ENCODE results near the gene GPRC5D.

Gene GPRC5D

DNA sequence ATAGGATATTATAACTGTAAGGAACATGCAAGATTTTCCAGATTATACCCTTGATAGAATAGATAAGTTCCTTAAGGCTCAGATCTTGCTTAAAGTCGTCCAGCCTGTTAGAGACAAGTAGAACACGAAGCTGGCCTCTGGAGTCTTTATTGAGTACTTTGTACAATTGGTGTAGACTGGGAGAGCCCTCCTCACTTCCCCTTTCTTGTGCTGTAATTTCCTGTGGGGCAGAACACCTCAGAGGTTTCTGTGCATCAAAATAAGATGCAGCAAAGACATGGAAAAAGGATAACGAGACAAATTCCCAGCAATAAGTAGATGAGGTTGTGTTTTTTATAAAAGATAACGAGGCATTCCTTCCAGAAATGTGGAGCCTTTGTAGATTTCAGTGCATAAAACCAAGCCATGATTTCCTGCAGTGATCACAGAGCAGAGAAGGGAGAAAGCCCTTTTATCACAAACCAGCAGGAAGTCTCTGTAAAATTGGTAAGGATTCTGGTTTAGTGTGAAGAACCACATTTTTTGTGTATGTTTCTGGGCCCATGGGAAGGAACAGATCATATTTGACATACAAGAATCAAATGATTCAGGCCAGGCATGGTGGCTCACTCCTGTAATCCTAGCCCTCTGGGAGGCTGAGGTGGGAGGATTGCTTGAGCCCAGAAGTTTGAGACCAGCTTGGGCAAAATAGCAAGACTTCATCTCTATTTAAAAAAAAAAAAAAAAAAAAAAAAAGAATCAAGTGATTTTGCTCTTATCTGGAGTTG is 42.6 kb downstream of the GPRC5D start:
- DNase-seq (ENCODE audit: low read depth in 4 of 4, low spot score in 1 of 4) = no peak

DNA sequence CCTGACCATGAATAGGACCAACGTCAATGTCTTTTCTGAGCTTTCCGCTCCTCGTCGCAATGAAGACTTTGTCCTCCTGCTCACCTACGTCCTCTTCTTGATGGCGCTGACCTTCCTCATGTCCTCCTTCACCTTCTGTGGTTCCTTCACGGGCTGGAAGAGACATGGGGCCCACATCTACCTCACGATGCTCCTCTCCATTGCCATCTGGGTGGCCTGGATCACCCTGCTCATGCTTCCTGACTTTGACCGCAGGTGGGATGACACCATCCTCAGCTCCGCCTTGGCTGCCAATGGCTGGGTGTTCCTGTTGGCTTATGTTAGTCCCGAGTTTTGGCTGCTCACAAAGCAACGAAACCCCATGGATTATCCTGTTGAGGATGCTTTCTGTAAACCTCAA is 43.3 kb downstream of the GPRC5D start:
- no peak for DNase-seq (ENCODE audit: low read depth in 4 of 4, low spot score in 1 of 4)

DNA sequence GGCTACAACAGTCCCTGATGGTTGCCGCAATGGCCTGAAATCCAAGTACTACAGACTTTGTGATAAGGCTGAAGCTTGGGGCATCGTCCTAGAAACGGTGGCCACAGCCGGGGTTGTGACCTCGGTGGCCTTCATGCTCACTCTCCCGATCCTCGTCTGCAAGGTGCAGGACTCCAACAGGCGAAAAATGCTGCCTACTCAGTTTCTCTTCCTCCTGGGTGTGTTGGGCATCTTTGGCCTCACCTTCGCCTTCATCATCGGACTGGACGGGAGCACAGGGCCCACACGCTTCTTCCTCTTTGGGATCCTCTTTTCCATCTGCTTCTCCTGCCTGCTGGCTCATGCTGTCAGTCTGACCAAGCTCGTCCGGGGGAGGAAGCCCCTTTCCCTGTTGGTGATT is 43.7 kb downstream of the GPRC5D start:
- no peak for DNase-seq (ENCODE audit: low read depth in 4 of 4, low spot score in 1 of 4)

DNA sequence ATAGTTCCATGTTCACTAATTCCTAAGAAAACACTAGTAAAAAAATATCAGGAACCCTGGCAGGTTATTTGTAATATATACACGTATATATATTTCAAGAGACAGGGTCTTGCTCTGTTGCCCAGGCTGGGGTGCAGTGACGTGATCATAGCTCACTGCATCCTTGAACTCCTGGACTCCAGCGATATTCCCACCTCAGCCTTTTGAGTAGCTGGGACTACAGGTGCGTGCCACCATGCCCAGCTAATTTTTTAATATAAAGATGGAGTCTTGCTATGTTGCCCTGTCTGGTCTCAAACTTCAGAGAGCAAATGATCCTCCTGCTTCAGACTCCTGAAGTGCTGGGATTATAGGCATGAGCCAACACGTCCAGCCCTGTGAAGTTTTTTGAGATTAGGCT is 44.4 kb downstream of the GPRC5D start:
- DNase-seq (ENCODE audit: low read depth in 4 of 4, low spot score in 1 of 4) = no peak

DNA sequence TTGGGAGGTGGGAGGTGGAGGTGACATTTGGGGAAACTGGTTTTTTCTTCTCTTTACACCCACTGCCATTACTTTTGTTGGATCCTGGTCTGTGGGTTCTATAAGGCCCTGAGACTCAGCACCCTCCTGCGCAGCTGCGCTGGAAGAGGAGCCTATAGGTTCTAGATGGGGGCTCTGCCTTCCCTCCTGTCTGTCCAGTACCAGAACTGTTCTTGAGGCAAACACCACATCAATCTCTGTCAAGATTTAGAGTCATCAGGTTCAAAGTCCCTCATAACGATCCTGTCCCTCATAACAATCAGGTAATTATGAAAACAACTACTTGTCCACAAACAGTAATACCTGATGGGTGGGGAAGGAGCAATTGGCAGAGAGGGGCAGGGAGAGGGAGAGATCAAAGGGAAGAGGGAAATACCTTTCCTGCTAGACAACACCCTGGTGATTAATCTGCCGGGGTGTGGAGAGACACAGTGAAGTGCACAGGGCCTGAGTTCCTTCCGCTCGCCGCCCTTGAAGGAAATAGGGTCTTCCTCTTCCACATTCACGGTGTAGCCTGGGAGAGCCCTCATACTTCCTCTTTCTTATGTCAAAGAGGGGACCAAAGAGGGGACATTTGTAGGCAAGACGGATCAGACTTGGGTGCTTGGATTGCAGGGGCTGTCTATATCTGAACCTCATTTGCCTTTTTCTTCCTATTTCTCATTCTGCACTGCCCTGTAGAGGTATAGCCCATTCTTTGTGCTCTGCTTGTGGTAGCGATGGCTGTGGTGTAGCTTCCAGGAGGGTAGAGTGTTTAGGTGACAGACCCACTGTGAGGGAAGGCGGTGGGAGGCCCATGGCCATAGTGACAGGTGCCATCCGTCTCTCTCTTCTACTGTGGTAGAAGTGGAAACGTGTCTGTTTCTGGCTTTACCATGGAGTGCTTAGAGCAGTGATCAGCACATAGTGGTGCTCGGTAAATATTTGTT is 48.0 kb downstream of the GPRC5D start:
- no peak for DNase-seq (ENCODE audit: low read depth in 4 of 4, low spot score in 1 of 4)

DNA sequence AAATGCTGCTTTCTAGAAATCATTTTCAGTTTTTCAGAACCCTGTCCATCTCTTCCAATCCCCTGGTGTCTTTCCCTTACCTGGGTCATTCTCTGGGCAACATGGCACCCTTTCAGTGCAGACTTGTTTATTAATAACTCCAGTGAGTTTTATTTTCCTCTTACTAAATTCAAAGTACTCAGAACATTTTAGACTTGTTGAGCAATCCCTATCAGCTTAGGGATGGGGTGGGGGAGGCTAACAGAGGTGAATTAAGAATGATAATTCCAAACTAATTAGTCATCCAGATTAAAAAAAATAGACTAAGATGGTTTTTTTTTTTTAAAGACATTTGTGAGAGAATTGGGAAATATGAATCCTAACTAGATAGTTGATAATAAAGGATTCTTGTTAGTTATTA is 49.9 kb downstream of the GPRC5D start:
- DNase-seq (ENCODE audit: low read depth in 4 of 4, low spot score in 1 of 4) = no peak

DNA sequence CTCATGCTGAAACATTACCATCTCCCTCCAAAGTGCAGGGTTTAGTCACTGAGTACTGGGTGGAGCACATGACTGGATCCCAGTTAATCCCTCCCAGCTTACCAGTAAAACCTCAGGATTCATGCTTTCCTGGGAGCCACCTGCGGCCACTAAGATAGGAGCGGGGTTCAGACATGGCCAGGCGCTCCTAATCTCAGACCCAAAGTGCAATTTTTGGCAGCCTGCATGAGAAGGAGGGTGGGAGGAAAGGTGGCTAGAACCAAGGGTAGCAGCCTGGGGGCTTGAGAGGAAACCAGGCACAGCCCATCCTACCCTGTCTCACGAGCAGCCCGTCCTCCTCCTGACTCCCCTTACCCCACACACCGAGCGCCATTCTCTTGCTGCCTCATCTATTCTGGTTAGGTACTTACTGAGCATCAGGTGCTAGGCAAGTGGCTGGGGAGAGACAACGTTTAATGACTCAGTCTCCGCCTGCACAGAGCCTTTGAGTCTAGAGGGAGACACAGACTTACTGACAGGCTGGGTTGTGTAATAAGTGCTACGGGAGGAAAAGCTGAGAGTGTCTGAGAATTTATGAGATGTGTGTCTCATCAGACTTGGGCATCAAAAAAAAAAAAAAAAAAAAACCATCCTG is 50.7 kb downstream of the GPRC5D start:
- DNase-seq (ENCODE audit: low read depth in 4 of 4, low spot score in 1 of 4) = no peak

DNA sequence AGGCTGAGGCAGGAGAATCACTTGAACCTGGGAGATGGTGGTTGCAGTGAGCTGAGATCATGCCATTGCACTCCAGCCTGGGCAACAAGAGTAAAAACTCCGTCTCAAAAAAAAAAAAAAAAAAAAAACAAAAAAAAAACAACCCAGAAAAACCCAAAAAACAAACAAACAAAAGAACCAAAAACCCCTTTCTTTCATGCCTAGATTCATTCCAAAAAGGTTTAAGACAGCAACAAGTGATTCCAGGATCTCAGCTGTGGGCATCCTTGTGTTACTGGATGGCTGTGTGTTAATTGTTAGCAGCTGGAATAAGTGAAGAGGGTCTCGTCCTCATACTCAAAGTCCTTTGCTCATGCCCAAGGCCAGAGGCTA is 51.2 kb downstream of the GPRC5D start:
- no peak for DNase-seq (ENCODE audit: low read depth in 4 of 4, low spot score in 1 of 4)

DNA sequence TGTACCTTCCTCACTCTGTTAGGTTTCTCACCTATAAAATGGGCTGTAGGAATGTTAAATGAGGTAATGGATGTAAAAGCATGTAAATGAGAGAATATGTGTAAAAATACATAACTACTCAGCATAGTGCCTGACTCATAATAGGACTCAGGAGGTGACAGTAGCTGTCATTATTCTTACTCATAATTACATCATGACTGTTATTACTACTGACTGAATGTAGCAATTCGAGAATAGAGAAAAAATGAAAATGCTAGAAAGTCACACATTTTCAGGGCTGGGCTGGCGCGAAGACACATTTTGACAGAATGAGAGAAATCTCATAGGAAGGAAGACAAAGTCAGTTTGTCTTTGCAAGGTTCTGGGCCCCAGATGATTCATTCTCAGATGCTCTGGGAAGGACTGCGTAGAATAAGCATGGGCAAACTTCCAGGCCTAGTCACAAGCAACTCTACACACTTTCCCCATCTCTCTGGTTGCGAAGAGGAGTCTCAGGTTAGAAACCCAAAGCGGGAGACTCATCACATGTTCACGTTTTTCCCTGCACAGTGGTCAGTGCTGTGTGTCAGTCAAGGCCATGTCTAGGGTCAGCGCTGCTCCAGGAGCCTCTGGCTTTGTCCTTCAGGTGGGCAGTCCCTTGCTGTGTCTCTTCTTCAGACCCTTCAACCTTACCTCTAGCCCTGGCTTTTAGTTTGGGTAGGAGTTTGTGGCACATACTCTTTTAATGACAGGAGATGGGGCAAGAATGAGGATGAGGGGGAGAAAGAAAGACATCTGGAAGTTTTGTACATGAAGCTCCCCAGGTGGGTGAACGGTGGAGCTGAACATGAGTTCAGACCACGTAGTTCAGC is 52.2 kb downstream of the GPRC5D start:
- peak; percentile 7 to 53 (median 30) for DNase-seq (ENCODE audit: low read depth in 4 of 4, low spot score in 1 of 4)

DNA sequence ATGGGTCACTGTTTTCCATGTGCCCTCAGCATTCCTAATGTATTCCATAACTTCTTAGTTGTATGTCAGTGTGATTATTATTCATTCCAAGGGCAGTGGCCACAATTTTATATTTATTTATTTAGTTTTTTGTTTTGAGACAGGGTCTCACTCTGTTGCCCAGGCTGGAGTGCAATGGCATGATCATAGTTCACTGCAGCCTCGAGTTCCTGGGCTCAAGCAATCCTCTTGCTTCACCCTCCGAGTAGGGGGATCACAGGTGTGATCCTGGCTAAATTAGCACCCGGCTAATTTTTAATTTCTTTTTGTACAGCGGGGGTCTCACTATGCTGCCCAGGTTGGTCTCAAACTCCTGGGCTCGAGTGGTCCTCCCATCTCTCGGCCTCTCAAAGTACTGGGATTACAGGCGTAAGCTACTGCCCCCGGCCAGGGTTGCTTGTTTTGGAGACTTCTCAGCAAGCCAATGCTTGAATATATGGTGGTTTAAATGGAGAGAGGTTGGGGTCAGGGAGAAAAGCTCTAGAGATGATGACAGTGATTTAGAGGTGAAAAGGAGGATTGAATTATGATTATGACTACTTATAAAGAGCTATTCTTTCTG is 53.0 kb downstream of the GPRC5D start:
- no peak for DNase-seq (ENCODE audit: low read depth in 4 of 4, low spot score in 1 of 4)

DNA sequence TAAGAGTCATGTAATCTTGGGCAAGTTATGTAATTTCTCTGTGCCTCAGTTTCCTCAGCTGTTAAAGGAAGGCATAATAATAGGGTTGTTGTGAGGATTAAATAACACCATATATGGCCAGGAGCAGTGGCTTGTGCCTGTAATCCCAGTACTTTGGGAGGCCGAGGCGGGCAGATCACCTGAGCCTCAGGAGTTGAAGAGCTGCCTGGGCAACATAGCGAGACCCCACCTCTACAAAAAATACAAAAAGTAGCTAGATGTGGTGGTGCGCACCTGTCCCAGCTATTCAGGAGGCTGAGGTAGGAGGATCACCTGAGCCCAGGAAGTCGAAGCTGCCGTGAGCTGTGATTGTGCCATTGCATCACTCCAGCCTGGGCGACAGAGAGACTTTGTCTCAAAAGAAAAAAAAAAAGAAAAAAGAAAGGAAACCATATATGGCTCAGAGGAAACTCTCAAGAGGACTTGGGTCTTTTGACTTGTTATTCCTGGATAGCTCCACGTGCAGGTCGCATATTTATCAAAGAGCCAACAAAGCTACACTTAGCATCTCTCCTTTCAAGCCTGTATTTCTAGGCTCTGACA is 53.7 kb downstream of the GPRC5D start:
- DNase-seq (ENCODE audit: low read depth in 4 of 4, low spot score in 1 of 4) = no peak

DNA sequence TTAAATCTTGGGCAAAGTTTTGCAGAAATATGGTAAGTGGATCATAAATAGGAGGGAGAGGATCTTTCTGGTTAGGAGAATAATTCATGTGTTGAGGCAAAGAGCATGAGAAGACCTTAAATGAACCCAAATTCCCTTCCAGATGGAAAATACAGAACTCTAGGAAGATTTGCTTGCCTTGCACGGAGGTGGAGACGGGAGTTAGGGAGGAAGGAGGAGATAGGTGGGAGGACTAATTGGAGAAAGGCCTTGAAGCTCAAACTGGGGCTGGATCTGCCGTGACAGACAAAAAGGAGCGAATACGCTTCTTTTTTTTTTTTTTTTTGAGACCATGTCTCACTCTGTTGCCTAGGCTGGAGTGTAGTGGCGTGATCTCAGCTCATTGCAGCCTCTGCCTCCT is 54.7 kb downstream of the GPRC5D start:
- DNase-seq (ENCODE audit: low read depth in 4 of 4, low spot score in 1 of 4) = no peak

DNA sequence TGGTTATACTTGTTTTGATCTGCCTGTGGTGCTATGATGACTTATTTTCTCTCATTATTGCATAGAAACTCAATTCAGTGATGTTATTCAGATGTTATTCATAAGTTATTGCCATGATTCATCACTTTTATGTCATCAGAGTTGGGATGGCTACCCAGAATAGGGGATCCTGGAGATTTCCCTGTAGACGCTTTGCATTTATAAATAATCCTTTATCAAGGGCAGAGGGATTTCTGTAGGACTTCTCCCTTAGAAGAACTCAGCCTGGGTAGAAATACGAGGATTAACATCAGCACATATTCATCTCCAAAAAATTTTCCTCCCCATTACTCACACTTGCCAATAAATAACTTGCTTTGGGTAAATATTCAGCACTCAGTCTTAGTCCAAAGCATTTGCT is 55.7 kb downstream of the GPRC5D start:
- no peak for DNase-seq (ENCODE audit: low read depth in 4 of 4, low spot score in 1 of 4)

DNA sequence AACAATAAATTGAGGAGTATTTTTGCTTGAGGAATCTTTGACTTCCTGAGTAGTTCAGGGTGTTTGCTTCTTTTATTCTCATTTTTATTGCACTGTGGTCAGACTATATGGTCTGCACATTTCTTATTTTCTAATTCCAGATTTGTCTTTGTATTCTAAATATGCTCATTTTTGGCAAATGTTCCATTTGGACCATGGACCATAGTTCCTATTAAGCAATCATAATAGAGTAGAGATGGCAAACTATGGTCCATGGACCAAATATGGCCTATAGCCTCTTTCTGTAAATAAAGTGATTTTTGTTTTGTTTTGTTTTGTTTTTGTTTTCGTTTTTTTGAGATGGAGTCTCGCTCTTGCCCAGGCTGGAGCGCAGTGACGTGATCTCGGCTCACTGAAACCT is 58.5 kb downstream of the GPRC5D start:
- no peak for DNase-seq (ENCODE audit: low read depth in 4 of 4, low spot score in 1 of 4)

DNA sequence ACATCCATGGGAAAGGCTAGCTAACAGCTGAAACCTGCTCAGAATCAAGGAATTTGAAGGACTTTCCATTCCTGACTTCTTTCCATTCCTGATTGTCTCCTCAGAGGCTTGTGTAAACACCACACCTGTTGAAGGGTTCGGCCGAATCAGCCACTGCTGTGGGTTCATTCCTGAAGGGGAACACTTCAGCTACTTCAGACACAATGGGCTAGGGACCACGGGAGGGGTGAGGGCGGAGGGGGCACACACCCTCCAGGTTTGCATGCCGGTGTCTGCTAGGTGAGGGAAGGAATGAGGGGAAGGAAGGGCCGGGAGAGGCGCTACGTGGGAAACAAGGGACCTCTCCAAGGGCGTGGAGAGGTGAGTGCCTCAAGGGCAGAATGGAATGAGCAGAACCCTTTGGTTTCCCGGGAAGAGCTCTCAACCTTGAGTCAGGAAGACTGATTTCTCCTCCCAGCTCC is 59.3 kb downstream of the GPRC5D start:
- no peak for DNase-seq (ENCODE audit: low read depth in 4 of 4, low spot score in 1 of 4)

DNA sequence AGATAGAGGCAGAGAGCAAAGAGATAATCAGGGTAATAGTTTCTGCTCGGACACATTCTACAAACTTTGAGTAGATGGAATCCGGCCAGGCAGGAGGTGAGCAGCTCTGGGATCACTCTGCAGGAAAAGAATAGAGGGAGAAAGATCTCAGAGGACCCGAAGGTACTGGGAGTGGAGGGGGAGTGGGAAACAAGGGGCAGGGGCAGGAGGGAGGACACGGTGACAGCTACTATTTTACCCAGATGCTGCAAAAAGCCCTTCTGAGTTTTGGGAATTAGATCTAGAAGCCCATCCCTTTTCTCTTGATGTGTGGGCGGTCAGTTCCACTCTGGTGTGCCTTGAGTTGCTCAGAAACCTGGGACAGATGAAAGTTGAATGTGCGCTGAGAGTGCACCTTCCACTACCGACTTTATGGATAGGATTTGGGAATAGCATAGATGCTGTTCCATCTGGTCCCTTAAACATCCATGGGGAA is 60.1 kb downstream of the GPRC5D start:
- no peak for DNase-seq (ENCODE audit: low read depth in 4 of 4, low spot score in 1 of 4)

DNA sequence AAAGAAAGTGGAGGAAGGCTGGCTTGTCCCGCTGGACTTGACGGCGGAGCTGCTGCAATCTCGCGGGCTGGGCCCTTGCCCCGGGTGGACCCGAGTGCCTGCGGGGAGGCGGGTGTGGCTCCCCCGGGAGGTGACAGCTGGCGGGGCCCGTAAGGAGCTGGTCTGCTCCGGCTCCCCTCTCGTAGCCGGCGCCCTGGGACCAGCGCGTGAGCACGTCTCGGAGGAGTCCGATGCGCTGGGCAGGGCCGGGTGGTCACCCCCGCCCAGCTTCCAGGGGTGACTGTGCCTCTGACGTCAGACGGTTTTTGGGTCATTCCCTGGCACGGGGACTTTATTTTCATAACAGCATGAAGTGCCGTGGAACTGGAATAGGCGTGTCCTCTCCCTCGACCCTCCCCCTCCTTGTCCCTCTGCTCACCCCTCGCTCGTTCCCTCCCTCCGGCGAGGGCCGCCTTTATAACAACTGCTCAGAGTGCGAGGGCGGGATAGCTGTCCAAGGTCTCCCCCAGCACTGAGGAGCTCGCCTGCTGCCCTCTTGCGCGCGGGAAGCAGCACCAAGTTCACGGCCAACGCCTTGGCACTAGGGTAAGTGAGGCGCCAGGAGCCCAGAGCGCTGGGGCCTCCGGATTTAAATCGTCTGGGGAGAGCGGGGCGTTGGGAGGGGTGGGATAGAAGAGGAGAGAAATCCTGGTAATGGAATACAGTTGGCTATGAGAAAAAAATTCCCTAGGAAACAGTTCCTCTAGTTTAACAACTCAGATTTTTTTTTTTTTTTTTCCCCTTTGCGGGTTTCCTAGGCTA is 60.7 kb downstream of the GPRC5D start, which contains the start of gene GPRC5A:
Gene GPRC5A (plus strand): TSS at position 483 of the 801 bp plus-strand sequence. CDS start 16,688 bp downstream, outside the sequence.
- peak in 3 of 4 experiments; percentile 6 to 21 (median 8) for DNase-seq (ENCODE audit: low read depth in 4 of 4, low spot score in 1 of 4)

All from stimulated activated CD4-positive, alpha-beta T cell treated with anti-CD3 and anti-CD28 coated beads, Interleukin-1b, Interleukin-23, amount 100 ng/mL, for 24 hours (primary cell).